HG03097 (cell line): ENCODE measurements around the gene NACC2.
"Not testable (repeated sequence)": the region's sequence is repeated elsewhere in the genome, so short reads cannot be mapped to it uniquely, and the experiment has no call there.

Experiments used
- ATAC-seq: cut with Tn5 transposase; IDR thresholded peaks from one replicate; pipeline ENCODE4 v1.9.1; 2021; ENCODE audit not compliant: unreplicated experiment, low FRiP score

NACC2 gene

GRCh38 chr9:136111190-136111589 lies 16.1 kb upstream of the NACC2 start:
- ATAC-seq, result no peak

GRCh38 chr9:136110082-136111061 lies 15.3 kb upstream of the NACC2 start:
- ATAC-seq, result no peak

- peak; percentile 53 for ATAC-seq
These were observed 14.4 kb upstream of the NACC2 start for GRCh38 chr9:136109351-136110081.

- no peak for ATAC-seq
These were observed 13.7 kb upstream of the NACC2 start for GRCh38 chr9:136108648-136109266.

GRCh38 chr9:136107953-136108647 lies 13.0 kb upstream of the NACC2 start:
- ATAC-seq, result no peak

GRCh38 chr9:136107155-136107952 lies 12.3 kb upstream of the NACC2 start:
- ATAC-seq, result no peak

- no peak for ATAC-seq
These were observed 10.5 kb upstream of the NACC2 start for GRCh38 chr9:136105398-136106135.

GRCh38 chr9:136104916-136105315 lies 9.8 kb upstream of the NACC2 start:
- ATAC-seq, result no peak

- no peak for ATAC-seq
These were observed 9.4 kb upstream of the NACC2 start for GRCh38 chr9:136104488-136104800.

- no peak for ATAC-seq
These were observed 8.8 kb upstream of the NACC2 start for GRCh38 chr9:136103651-136104487.

- ATAC-seq, result not testable (repeated sequence)
These were observed 6.6 kb upstream of the NACC2 start for GRCh38 chr9:136101615-136102074.

GRCh38 chr9:136100700-136101614 lies 5.9 kb upstream of the NACC2 start:
- no peak for ATAC-seq

GRCh38 chr9:136099542-136099941 lies 4.5 kb upstream of the NACC2 start:
- no peak for ATAC-seq

- no peak for ATAC-seq
These were observed 3.8 kb upstream of the NACC2 start for GRCh38 chr9:136098844-136099243.

GRCh38 chr9:136098210-136098609 lies 3.1 kb upstream of the NACC2 start:
- ATAC-seq, result no peak

GRCh38 chr9:136096505-136097001 lies 1.5 kb upstream of the NACC2 start:
- no peak for ATAC-seq
